Measurements from ENCODE around the gene NTNG1.
A peak's percentile ranks its signal among the peaks of the same experiment; 100 is the strongest.
"Not testable (repeated sequence)": the region's sequence is repeated elsewhere in the genome, so short reads cannot be mapped to it uniquely, and the experiment has no call there.

The NTNG1 gene

DNA sequence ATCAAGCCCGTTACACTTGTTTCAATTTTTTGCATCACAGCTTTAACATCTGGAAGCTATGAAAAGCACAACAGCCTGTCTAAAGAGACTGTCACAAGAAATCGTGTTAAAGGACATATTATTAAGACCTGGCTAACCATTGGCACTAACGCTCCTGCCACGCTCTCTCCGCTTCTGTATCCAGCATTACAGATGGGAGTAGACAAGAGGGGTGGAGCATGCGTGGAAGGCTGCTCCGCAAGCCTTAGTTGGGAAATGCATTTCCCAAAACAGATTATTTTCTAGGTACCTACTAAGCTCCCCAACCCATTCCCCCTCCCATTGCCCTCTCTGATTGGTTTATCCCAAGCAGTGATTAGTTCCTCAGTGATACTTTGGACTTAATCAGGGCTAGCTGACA lies 72.4 kb downstream of the NTNG1 start:
- DNase-seq, result no peak

DNA sequence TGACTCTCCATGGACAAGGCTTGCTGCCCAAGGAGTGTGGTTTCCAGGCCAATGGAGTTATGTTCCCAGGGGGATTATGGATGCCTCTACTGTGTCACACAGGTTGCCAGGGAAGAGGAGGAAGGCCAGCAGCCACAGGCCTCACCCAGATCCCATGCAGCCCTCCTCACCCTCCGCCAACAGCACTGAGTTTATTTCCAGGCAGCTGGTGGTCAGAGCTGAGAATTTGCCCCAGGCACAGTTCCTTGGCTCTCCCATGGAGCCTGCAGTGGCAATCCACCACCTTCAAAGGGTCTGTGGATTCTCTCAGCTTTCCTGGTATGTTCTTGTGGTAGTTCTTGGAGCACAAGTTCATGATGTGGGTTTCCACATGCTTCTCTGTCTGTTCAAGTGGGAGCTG lies 79.2 kb downstream of the NTNG1 start:
- DNase-seq, result no peak

DNA sequence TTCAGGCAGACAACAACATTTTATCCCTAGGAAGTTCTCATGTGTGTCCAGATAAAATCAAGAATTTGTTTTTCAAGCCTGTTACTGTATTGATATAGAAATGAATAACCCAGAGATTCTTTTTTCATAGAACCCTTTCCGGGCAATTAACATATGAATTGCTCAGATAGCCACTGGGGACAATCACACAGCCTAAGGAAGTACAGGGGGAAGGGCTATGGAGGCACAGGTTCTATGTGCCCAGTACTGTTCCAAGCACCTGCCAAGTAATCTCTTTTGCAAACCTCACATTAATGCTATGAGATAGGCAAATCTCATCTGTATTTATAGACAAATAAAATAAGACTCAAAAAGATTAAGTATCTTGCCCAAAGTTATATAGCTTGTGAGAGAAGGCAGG lies 84.9 kb downstream of the NTNG1 start:
- no peak for DNase-seq

DNA sequence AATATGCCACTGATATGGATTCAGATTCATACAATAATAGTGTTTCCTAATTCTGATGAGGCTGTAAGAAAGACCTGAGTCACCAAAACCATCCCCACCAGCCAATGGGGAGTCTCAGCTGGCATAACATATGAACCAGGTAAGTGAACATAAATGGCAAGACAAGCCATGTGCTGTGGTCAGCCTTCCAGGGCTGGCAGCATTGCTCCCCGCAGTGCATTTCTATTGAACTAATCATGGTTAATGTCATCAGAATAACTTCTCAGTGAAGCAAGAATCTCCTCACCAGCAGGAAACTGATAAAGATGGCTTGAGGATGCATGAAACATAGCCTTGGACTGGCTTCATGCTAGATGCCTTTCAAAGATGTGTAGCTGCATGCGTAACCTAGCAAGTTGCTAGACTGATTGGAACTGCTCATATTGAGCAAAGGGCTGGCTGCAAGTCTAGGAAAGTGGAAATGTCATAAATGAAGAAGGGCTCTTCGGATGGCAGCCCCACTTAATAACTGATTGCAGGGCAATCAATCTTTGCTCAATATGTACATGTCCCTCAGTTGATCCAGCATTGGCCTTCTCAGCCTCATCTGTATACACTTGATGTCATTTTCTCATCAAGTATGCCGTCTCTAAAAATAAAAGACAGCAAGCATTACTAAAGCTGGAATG lies 88.0 kb downstream of the NTNG1 start:
- no peak for DNase-seq

DNA sequence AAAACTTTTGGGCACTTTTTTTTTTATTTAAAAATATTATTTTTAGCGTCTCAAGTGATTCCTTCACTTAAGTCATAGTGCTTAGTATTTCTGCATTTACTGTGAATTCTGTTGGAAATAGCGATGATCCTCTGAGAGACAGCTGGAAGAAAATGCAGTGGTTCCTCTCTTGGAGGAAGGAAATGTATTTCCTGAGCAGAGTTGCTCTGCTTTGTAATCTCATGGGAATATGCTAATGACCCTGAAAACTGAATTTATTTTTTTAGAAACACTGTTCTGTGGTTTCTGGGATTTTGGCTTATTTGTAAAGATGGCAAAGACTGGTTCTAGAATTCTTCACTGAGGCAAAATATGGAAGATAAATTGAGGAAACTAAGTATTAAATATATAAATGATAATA lies 88.9 kb downstream of the NTNG1 start:
- DNase-seq, result no peak

DNA sequence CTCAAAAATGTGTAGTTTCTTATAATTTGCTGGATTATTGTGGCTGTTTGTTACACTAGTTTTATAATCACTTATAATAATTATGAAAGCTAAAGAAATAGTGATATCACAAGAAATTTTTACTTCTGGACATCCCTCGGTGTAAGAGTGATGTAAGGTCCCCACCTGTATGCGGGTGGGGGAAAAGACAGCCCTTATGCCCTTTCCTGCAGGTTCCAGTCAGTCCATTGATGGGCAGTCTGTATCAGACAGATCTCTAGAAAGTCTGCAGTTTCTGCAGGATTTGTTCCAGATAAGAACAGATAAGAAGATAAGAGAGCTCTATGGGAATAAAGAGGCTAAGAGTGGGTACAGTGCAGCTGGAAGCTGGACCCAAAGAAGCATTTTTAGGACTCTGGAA lies 89.3 kb downstream of the NTNG1 start:
- DNase-seq, result no peak

DNA sequence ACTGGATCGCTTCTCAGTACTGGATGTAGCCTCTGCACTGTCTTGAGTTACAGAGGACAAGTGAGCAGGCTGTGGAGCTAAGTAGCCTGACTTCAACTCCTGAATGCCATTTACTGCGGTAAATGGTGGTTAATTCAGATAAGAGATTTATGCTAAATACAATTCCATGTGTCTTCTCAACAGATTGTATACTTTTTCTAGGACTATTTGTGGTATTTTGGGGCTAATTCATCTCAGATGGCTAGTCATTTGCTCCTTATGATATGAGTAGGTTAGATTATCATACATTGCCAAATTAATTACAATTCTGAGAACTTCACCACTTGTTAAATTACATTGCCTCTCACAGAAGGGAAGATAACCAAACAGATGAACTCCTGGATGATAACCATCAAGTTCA lies 90.5 kb downstream of the NTNG1 start:
- DNase-seq, result no peak

DNA sequence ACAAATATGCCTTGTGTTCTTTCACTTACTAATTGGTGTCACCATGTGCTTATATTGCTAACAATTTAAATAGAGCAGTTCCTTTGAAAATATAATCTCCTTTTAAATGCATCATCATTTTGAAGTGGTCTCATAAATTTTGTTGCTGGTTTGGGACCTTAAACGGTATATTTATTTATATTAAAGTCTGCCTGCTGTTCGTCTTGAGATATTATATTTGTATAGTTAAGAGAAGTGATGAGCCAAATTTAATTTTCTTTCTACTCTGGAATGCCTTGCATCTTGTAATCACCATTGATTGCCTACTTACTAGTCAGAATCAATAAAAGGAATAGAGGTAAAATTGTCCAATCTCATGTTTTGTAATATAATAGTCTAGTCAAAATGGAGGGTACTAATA lies 91.6 kb downstream of the NTNG1 start:
- no peak for DNase-seq

DNA sequence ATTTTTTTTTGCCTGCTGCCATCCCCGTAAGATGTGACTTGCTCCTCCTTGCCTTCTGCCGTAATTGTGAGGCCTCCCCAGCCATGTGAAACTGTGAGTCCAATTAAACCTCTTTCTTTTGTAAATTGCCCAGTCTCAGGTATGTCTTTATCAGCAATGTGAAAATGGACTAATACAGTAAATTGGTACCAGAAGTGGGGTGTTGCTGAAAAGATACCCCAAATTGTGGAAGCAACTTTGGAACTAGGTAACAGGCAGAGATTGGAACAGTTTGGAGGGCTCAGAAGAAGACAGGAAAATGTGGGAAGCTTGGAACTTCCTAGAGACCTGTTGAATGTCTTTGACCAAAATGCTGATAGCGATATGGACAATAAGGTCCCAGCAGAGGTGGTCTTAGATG lies 95.9 kb downstream of the NTNG1 start:
- not testable (repeated sequence) for DNase-seq

DNA sequence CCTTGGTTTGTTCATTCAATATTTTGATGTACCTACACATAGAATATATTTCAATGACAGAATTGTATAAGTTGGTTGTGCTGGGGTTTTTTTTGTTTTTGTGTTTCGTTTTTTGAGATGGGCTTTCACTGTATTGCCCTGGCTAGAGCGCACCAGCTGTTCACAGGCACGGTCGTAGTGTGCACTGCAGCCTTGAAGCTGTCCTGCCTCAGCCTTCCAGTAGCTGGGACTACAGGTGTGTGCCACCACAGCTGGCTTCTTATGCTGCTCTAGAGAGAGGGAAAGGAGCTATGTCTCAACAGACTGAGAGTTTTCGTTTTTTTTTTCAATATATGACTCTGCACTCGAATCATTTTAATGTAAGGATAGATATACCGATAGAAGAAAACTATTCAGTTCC lies 102.6 kb downstream of the NTNG1 start:
- no peak for DNase-seq

DNA sequence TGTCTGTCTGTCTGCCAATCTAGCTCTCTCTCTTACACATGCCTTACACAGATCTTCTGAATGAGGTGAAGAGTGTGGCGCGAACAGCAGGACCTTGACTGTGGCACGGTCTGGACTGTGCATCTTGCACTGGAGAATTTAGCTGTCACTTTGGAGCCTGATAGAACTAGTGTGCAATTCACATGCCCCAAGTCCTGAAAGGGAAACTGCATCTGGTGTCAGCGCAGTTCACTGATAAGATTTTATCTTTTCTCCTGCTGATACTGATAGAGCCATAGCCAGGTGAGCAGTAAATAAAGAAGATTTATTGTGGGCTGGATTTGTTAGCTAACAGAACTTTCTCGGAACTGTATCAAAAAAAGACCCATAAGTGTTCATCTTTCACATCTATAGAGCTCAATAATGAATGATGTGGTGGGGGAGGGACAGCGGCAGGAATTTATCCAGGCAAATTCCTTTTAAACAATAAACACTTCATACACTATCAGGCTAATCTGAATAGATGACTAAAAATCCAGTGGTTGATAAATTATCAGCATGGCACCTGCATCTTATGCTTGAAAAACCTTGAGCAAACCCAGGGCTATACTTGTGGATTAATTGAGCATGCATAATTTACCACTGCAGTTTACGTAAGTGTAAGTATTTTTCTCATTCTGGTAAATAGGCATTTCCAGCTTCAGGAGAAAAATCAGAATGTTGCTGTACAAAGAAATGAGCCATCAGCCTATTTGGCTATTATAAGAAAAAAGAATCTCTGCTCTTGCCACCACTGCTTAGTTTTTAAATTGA lies 104.1 kb downstream of the NTNG1 start:
- DNase-seq, result peak; percentile 74

DNA sequence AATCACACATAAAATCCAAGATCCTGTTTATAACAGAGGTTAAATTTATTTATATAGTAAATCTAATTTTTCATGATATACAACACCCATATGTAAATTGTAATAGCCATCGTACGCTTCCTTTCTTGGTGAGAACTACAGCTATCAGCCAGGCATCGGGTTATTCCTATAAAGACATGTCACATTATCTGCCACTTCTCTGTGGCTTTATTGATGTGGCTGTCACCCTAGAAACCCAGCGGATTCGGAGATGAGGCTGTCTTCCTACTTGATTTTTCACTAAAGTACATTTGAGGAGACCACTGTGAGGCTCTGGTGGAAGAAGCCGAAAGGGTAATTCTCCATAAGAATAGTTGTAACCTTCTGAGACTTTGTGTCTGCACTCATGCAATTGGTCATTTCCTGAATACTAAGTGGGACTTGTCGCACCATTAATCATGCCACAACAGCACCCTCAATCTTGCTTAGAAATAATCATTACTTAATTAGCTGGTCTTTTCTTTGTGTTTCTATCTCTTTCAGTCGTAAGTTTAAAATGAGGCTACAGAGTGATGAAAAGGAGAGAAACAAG lies 106.0 kb downstream of the NTNG1 start:
- DNase-seq, result no peak

DNA sequence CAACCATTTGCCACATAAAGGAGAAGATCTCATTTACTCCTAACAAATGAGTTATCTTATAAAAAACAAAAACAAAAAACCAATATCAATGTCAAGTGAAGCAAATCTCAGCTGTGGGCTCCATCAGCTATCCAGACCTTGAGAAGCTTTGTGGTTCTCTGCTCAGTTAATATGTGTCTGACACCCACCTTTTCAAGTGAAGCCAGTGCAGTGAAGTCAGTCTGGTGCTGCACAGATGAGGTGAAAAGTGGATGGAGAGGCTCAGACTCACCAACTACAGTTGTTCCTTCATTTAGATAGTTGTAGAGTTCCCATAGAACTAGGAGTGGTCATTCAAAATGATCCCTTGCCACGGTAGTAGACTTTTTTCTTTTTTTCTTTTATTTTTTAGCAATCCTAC lies 106.8 kb downstream of the NTNG1 start:
- no peak for DNase-seq

DNA sequence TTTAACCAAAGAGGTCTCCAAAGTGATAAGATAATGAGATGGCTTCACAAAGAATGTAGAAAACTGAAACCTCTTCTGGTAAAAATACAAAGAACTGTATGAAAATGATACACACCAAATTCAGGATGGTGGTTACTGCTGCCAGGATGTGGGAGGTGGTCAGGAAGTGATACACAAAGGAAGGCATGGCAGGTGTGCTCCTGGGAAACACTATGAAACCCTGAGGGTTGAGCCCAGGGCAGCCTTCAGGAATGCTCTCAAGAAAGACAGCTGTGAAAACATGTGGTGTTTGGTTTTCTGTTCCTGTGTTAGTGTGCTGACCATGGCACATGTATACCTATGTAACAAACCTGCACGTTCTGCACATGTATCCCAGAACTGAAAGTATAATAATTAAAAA lies 109.3 kb downstream of the NTNG1 start:
- DNase-seq, result no peak

DNA sequence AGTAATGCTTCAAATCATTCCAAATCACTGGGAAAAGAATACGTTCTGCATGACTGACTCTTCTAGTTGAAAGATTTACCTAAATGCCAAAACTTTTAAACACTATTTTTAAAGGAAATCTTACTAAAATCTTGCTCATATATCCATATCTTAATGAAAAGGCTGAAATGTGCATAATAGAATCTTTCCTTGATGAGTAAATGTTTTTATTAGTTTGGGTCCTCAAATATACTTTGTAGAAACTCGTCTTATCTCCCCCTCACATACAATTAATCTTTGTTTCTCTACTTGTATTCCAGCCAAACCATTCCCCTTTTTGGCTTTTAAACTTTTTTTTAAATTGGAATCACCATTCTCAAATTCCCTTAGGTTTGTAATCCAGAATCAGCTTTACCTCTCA lies 110.2 kb downstream of the NTNG1 start:
- no peak for DNase-seq

DNA sequence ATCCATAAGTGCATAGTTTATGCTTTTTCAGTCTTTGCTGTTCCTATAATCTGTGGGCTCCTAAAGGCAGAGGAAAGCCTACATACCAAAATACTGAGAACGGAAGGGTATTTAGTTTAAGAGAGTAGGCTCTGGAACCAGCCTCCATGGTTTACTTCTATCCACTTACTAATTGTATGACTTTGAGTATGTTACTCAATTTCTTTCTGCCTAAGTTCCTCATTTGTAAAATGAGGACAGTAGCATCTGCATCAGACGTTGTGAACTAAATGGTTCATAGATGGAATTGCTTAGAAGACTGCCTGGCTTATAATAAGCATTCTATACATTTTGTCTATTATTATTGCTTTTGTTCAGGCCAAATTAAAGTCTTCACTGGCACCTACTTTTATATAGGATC lies 111.0 kb downstream of the NTNG1 start:
- DNase-seq, result no peak

DNA sequence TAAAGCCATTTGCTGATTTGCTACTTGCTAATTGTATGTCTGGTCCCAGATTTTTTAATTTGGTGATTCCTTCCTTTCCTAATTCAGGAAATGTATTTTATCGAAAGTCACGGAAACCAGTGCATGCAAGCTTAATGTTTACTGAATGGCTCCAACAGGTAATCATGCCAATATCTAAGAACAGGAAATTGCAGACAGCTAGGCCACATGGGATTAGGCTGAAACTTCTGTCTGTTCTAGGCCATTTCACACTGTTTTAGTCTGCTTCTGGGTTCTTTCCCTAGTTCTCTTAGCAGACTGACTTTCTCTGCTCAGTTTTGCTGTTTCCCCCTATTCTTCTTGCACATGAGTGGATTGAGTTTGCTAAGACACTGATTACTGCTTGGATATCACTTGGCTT lies 111.4 kb downstream of the NTNG1 start:
- DNase-seq, result no peak

DNA sequence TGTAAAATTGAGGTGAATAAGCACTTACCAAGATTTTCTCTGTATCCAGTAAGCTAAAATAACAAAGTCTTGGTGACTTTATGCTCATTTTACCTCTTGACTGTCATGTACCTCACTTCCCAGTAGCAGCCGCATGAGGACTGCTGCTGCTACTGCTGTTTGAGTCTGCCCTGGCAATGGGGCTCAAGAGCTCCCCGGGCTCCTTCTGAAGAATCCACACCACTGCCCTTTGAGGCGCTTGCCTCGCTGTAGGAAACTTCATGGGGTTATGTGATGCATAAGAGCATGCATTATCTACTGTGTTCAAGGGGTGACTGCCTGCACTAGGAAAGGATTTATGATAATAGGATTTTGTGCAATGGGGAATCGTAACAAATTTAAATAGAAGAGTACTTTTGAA lies 113.5 kb downstream of the NTNG1 start:
- DNase-seq, result no peak

DNA sequence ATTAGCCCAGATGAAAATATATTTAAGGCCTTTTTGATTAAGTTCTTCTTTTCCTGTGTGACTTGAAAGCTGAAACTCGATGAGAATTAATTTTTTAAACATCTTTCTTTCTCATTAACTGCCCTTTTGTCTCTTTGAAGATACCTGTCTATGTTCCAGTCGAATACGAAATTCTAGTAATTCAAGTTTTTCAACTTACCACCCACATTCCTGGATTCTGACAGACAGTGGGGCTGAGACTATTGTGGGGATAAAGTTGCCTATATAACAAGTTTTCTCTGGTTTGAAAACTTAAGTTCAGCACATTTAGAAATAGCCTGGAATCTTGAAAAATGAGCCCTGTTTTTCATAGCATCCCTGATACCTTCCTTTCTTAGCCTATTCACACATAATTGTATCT lies 114.6 kb downstream of the NTNG1 start:
- no peak for DNase-seq

DNA sequence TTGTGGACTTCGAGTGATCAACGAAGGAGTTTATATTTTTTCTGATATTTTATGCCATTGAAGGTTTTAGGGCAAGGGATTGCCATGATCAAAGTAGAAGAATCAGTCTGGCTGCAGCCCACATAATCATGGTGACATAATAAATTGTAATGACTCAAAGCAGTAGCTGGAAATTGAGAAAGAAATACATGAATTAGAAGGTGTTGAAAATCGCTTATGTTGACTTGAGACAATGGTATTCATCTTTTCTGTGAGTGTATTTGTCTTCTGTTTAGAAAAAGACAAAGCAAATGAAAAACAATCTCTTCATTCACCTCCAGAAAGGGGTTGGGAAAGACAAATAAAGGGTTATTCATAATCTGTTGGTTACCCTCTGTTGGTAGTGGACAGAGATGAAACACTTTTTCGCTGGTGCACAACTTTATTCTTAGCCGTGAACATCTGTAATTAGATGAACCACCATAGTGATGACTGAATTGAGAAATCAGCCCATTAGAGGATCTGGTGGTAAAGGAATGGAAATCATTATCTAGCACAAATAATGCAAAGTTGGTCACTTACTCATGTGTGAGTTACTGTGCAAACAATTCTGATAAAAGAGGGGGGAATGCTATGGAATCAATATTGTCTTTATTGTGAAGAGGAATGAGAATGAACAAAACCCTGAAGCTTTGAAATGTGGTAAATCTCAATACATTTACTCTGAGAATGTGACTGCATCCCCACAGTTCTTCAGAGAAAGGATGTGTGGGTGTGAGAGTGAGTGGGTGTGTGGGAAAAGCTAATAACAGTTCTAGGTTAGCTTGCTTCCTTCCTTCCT lies 121.8 kb downstream of the NTNG1 start:
- DNase-seq, result no peak

DNA sequence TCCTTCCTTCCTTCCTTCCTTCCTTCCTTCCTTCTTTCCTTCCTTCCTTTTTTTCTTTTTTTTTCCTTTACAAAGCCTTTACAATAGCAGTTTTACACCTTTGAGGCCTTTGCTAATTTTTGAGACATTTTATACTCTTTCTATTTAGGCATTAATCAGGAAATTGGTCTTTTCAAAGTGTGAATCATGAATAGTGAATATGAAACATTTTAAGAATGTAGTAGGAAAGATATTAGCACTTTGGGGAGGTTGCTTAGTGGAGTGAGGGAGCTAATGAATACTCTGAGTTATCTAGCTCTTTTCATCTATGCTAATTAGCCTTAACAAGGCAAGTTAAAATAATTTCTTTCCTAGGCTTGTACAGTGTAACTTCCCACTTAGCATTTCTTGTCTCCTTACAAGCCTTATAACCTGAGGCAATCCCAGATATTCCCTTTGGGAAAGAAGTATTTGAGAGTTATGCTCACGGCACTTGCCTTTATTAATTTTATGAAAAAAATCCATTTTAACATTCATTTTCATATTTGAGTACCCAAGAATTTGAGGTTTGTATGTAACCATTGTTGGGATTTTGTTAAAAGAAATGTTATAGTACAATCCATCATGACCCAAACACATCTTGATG lies 122.6 kb downstream of the NTNG1 start:
- no peak for DNase-seq

DNA sequence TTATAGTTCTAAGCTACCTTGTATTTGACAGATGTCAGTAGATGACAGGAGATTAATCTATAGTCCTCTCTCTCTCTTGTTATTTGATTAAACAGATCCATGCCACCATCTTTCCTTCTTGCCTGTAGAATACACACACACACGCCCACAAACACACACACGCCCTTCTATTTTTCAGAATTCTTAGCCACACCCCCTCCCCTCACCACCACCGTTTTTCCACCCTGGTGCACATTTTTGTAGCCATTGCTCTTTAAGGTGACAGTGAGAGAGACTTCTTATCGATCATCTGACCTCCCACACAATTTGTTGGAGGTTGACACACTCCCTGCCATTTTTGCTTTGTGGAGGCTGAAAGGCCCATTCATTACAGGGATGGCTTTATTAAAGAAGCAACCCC lies 123.2 kb downstream of the NTNG1 start:
- DNase-seq, result no peak

DNA sequence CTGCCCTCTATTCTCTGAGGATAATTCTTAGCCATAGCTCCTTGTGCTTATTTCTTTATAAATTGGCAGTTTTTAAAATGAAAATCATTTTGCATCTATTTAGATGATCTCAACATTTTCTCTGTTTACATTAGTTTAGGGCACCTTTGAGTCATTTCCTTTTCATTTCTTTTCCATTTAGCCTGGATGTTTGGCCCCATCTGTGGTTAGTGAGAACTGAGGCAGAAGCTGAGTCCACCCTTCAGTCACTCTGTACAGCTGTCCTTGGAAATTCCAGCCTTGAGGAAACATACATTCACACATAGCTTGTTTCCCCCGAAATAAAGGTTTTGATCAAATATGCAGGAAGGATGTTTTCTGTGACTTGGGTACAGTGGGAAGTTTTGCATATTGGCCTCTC lies 123.7 kb downstream of the NTNG1 start:
- no peak for DNase-seq

Data from DMS79 (cell line).